ENCODE results near the gene LDB3.

LDB3 gene

DNA sequence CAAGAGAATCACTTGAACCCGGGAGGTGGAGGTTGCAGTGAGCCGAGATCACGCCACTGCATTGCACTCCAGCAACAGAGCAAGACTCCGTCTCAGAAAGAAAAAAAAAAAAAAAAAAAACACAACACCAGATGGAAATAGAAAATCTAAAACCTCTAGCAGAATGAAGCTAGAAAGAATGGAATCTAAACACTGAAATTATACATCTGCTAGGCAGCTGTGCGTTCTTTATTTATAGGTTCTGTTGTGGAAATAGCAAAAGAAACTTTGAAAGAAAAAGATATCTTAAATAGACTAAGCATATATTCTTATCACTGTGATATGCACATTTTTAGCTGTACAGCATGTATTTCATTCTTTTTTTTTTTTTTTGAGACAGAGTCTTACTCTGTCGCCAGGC lies 105.2 kb downstream of the LDB3 start:
- no peak for DNase-seq

DNA sequence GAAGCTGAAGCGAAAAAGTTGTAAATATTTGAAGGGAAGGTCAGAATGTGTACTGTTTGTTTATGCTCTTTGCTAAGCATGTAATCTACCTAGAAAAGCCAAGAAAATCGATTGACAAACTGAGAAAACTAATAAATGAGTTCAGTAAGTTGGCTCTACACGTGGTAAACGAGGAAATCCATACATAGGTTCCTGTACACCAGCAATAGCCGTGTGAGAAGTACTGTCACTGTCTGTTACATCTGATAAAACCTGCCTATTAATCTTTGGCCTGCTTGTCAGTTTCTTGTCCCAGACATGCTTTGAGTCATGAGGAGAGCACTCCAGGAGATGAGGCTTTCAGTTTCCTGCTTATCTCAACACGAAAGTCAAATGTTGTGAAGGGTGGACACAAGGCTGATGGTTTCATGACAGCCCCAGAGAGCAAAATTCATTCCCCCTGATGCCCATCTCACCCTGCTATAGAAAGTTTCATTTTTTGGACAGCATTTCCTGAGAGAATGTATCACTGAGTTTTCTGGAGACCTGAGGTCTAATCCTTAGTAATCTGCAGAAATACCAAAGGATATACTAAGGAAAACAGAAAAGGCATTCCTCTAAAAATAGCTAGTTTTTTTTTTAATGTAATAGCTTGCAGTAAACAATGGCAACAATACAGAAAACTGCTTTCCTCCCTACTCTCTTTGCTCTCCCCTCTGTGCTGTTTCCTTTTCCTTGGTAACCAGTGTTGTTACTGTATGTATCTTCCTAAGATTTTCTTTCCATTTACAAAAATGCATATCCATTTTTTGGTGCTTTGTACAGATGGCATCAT lies 107.0 kb downstream of the LDB3 start:
- DNase-seq, result no peak

DNA sequence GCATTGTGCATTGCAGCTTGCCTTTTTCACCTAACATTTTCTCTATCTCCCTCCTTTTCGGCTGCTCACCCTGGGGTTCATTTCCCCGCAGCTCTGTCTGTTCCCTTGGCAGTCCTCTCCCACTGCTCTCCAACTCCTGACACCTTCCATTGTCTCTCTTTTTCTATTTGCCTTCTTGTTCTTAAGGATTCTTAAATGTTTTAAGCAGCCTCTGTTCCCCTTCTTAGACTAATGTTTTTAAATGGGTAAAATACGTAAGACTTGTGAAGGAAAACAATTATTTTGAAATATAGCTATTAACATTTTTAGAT lies 107.5 kb downstream of the LDB3 start:
- DNase-seq, result no peak

DNA sequence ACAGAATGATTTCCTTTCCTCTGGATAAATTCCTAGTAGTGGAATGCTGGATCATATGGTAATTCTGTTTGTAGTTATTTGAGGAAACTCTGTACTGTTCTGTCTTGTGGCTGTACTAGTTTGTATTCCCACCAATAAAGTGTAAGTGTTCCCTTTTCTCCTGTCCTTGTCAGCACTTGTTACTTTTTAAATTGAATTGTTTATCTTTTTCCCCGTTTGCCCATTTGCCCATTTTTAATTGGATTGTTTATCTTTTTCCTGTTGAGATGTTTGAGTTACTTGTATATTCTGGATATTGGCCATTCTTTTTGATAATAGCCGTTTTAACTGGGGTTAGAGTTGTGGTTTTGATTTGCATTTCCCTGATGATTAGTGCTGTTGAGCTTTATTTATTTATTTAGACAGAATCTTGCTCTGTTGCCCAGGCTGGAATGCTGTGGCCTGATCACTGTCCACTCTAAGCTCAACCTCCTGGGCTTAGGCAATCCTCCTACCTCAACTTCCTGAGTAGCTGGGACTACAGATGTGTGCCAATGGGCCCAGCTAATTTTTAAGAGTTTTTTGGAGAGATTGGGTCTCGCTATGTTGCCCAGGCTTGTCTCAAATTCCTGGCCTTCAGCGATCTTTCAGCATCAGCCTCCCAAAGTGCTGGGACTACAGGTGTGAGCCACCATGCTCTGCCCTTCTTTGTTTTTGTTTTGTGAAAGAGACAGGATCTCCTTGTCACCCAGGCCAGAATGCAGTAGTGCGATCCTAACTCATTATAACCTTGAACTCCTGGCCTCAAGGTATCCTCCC lies 111.1 kb downstream of the LDB3 start:
- no peak for DNase-seq

DNA sequence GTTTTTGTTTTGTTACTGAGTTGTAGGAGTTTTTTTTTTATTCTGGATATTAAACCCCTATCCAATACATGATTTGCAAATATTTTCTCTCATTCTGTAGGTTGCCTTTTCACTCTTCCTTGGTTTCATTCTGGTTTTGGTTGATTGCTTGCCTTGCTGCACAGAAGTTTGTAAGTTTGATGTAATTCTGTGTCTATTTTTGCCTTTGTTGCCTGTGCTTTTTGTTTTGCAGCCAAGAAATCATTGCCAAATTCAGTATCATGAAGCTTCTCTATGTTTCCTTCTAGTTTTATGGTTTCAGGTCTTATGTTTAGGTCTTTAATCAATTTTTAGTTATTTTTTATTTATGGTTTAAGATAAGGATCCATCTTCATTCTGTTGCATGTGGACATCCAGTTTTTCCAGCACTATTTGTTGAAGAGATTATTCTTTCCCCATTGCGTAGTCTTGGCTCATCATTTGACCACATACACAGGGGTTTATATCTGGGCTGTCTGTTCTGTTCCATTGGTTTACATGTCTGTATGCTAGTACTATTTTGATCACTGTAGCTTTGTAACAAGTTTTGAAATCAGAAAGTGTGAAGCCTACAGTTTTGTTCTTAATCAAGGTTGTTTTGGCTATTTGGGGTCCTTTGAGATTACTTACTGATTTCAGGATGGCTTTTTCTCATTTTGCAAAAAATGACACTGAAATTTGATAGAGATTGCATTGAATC lies 114.5 kb downstream of the LDB3 start:
- DNase-seq, result no peak

DNA sequence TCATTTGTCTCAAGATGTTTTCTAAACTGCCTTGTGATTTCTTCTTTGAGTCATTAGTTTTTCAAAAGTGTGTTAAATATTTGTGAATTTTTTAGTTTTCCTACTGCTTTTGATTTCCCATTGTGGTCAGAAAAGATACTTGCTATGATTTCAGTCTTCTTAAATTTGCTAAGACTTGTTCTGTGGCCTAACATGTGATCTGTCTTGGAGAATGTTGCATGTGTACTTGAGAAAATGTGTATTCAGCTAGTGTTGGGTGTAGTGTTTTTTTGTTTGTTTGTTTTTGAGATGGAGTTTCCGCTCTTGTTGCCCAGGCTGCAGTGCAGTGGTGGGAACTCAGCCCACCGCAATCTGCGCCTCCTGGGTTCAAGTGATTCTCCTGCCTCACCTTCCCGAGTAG lies 116.7 kb downstream of the LDB3 start:
- no peak for DNase-seq
